Trophoblast cell (in vitro differentiated cells and primary cell): Measurements from ENCODE around the gene IMMP2L.
A peak's percentile ranks its signal among the peaks of the same experiment; 100 is the strongest.

ENCODE experiments used
- DNase-seq, 2 donors: peaks; one replicate each; pipeline ENCODE4 v3.0.0-alpha.2; 2016
- H2AFZ ChIP-seq: 2 replicates; pipeline ENCODE4 v1.6.1; 2013; ENCODE audit warnings: low read length, moderate library complexity, mild to moderate bottlenecking; ENCODE audit not compliant: insufficient read depth, poor library complexity
- H2AK5ac ChIP-seq: 2 replicates; pipeline ENCODE4 v1.6.1; 2013; ENCODE audit warnings: mild to moderate bottlenecking, low read length
- H2BK120ac ChIP-seq: 2 replicates; pipeline ENCODE4 v1.6.1; 2013; ENCODE audit warnings: low read length, mild to moderate bottlenecking, moderate library complexity; ENCODE audit not compliant: insufficient read depth, poor library complexity
- H2BK12ac ChIP-seq: 2 replicates; pipeline ENCODE4 v1.6.1; 2013; ENCODE audit warnings: mild to moderate bottlenecking, low read length, moderate library complexity
- H2BK5ac ChIP-seq: 2 replicates; pipeline ENCODE4 v1.6.1; 2013; ENCODE audit warnings: low read length, low read depth, moderate library complexity, mild to moderate bottlenecking; ENCODE audit not compliant: poor library complexity
- H3K14ac ChIP-seq: 2 replicates; pipeline ENCODE4 v1.6.1; 2013; ENCODE audit warnings: mild to moderate bottlenecking, low read length
- H3K18ac ChIP-seq: 2 replicates; pipeline ENCODE4 v1.6.1; 2013; ENCODE audit warnings: mild to moderate bottlenecking, low read length
- H3K23ac ChIP-seq: 2 replicates; pipeline ENCODE4 v1.6.1; 2013; ENCODE audit warnings: low read length
- H3K27ac ChIP-seq: 2 replicates; pipeline ENCODE4 v1.5.1; 2013; ENCODE audit warnings: low read depth, mild to moderate bottlenecking, inconsistent platforms, low read length, moderate library complexity
- H3K27me3 ChIP-seq: 2 replicates; pipeline ENCODE4 v1.6.1; 2013; ENCODE audit warnings: inconsistent platforms, mild to moderate bottlenecking, low read length, moderate library complexity; ENCODE audit not compliant: insufficient read depth
- H3K36me3 ChIP-seq, 2 experiments: 1 replicate in 1 of 2; 2 replicates in 1 of 2; pipeline ENCODE4 v1.6.1; 2013; ENCODE audit warnings: low read length in 2 of 2, mild to moderate bottlenecking in 2 of 2, moderate library complexity in 1 of 2; ENCODE audit not compliant: insufficient read depth in 2 of 2, control insufficient read depth in 1 of 2
- H3K4ac ChIP-seq: 2 replicates; pipeline ENCODE4 v1.6.1; 2013; ENCODE audit warnings: low read depth, mild to moderate bottlenecking, low read length, moderate library complexity
- H3K4me1 ChIP-seq, 2 experiments: 1 replicate in 1 of 2; 2 replicates in 1 of 2; pipeline ENCODE4 v1.6.1; 2013; ENCODE audit warnings: low read length in 2 of 2, mild to moderate bottlenecking in 2 of 2, moderate library complexity in 1 of 2; ENCODE audit not compliant: insufficient read depth in 2 of 2, control insufficient read depth in 1 of 2
- H3K4me2 ChIP-seq: 2 replicates; pipeline ENCODE4 v1.6.1; 2013; ENCODE audit warnings: inconsistent platforms, mild to moderate bottlenecking, low read length, moderate library complexity
- H3K4me3 ChIP-seq: 2 replicates; pipeline ENCODE4 v1.5.1; 2013; ENCODE audit warnings: mild to moderate bottlenecking, low read depth, low read length, inconsistent platforms
- H3K79me1 ChIP-seq: one replicate; pipeline ENCODE4 v1.6.1; 2013; ENCODE audit warnings: low read length
- H3K79me2 ChIP-seq: 2 replicates; pipeline ENCODE4 v1.6.1; 2013; ENCODE audit warnings: low read length, mild to moderate bottlenecking; ENCODE audit not compliant: control insufficient read depth, insufficient read depth, poor library complexity
- H3K9ac ChIP-seq: 2 replicates; pipeline ENCODE4 v1.6.1; 2013; ENCODE audit warnings: mild to moderate bottlenecking, low read length
- H3K9me3 ChIP-seq: 2 replicates; pipeline ENCODE4 v1.6.1; 2013; ENCODE audit warnings: low read depth, mild to moderate bottlenecking, control low read depth, inconsistent platforms, low read length; ENCODE audit not compliant: insufficient read depth
- H4K12ac ChIP-seq: 2 replicates; pipeline ENCODE4 v1.6.1; 2013; ENCODE audit warnings: low read depth, mild to moderate bottlenecking, low read length, moderate library complexity
- H4K8ac ChIP-seq: 2 replicates; pipeline ENCODE4 v1.6.1; 2013; ENCODE audit warnings: low read depth, mild to moderate bottlenecking, low read length, moderate library complexity
- H4K91ac ChIP-seq: one replicate; pipeline ENCODE4 v1.6.1; 2013; ENCODE audit warnings: low read depth, mild to moderate bottlenecking, low read length, moderate library complexity
- WGBS: extraction: QIAGEN DNeasy Blood & Tissue Kit; methylation state at CpG from one replicate; pipeline ENCODE4 v1.1.7; 2013; ENCODE audit warnings: missing lambda C conversion rate; ENCODE audit not compliant: insufficient read length, insufficient coverage; ENCODE audit errors: extremely low coverage; 5-methylcytosine and 5-hydroxymethylcytosine counted together

IMMP2L gene

GRCh38 chr7:110676785-110677184 lies 885.5 kb downstream of the IMMP2L start:
- no peak overlapping the region for H3K27ac ChIP-seq
- peaks cover 0 to 2% of the 10 kb centered on the region in 2 experiments for H3K36me3 ChIP-seq
- H3K79me2 ChIP-seq = no peaks in the 10 kb centered on the region
- H3K79me1 ChIP-seq = no peaks in the 10 kb centered on the region
- H3K4me1 ChIP-seq = no peaks in the 10 kb centered on the region
- no peak overlapping the region for H3K18ac ChIP-seq
- no peak overlapping the region for H2BK120ac ChIP-seq
- H2AK5ac ChIP-seq = no peak overlapping the region
- no peak overlapping the region for H3K4ac ChIP-seq
- H3K4me3 ChIP-seq = no peak overlapping the region
- H3K27me3 ChIP-seq = no peaks in the 10 kb centered on the region
- no peak overlapping the region for H3K9ac ChIP-seq
- H2BK12ac ChIP-seq = no peak overlapping the region
- no peak overlapping the region for H4K8ac ChIP-seq
- H3K4me2 ChIP-seq = no peak overlapping the region
- no peak overlapping the region for H4K12ac ChIP-seq
- H3K23ac ChIP-seq = no peak overlapping the region
- no CpG with 5 or more reads among the region's 2 CpGs for WGBS
- no peak overlapping the region for H4K91ac ChIP-seq
- peaks cover 7% of the 10 kb centered on the region for H3K9me3 ChIP-seq
- H2BK5ac ChIP-seq = no peak overlapping the region
- H3K14ac ChIP-seq = no peak overlapping the region
- no peak overlapping the region for H2AFZ ChIP-seq
- peak; percentile 28 to 76 for DNase-seq

GRCh38 chr7:110675383-110676103 lies 886.7 kb downstream of the IMMP2L start:
- Histone ChIP-seq H2BK12ac (no peak overlapping the region), H3K79me2 (no peaks in the 10 kb centered on the region), H4K12ac (no peak overlapping the region), H3K23ac (no peak overlapping the region), H4K91ac (no peak overlapping the region), H3K4me2 (no peak overlapping the region), H2AK5ac (no peak overlapping the region), H3K9ac (no peak overlapping the region), H3K4me1 (no peaks in the 10 kb centered on the region), H3K14ac (no peak overlapping the region), H3K4ac (no peak overlapping the region), H3K9me3 (peaks cover 7% of the 10 kb centered on the region), H3K27ac (no peak overlapping the region), H2BK120ac (no peak overlapping the region), H2BK5ac (no peak overlapping the region), H3K36me3 (peaks cover 0 to 2% of the 10 kb centered on the region in 2 experiments), H3K18ac (no peak overlapping the region), H3K79me1 (no peaks in the 10 kb centered on the region), H2AFZ (no peak overlapping the region), H3K4me3 (no peak overlapping the region), H3K27me3 (no peaks in the 10 kb centered on the region), H4K8ac (no peak overlapping the region)
- DNase-seq = no peak
- WGBS = no CpG with 5 or more reads among the region's 4 CpGs

GRCh38 chr7:110673148-110673547 lies 889.1 kb downstream of the IMMP2L start:
- Histone ChIP-seq H3K4ac (no peak overlapping the region), H3K23ac (no peak overlapping the region), H4K91ac (no peak overlapping the region), H3K36me3 (peaks cover 0 to 2% of the 10 kb centered on the region in 2 experiments), H2BK12ac (no peak overlapping the region), H3K4me3 (no peak overlapping the region), H4K8ac (no peak overlapping the region), H3K4me1 (no peaks in the 10 kb centered on the region), H2AK5ac (no peak overlapping the region), H3K14ac (no peak overlapping the region), H2BK120ac (no peak overlapping the region), H2AFZ (no peak overlapping the region), H3K27ac (no peak overlapping the region), H3K27me3 (no peaks in the 10 kb centered on the region), H3K79me1 (no peaks in the 10 kb centered on the region), H3K18ac (no peak overlapping the region), H4K12ac (no peak overlapping the region), H3K9ac (no peak overlapping the region), H2BK5ac (no peak overlapping the region), H3K79me2 (no peaks in the 10 kb centered on the region), H3K4me2 (no peak overlapping the region), H3K9me3 (peaks cover 7% of the 10 kb centered on the region)
- no peak for DNase-seq
- no CpG with 5 or more reads among the region's 1 CpG for WGBS

GRCh38 chr7:110669410-110669809 lies 892.9 kb downstream of the IMMP2L start:
- no peak overlapping the region for H3K4me2 ChIP-seq
- H3K9me3 ChIP-seq = peaks cover 7% of the 10 kb centered on the region
- no peak overlapping the region for H4K91ac ChIP-seq
- H3K27ac ChIP-seq = no peak overlapping the region
- H3K4ac ChIP-seq = no peak overlapping the region
- no peak overlapping the region for H3K4me3 ChIP-seq
- no peak overlapping the region for H4K12ac ChIP-seq
- no peak overlapping the region for H3K18ac ChIP-seq
- no peak overlapping the region for H3K14ac ChIP-seq
- H3K79me1 ChIP-seq = no peaks in the 10 kb centered on the region
- peaks cover 0 to 2% of the 10 kb centered on the region in 2 experiments for H3K36me3 ChIP-seq
- H2AK5ac ChIP-seq = no peak overlapping the region
- no peak overlapping the region for H2AFZ ChIP-seq
- no peak overlapping the region for H4K8ac ChIP-seq
- no peak overlapping the region for H3K23ac ChIP-seq
- H3K79me2 ChIP-seq = no peaks in the 10 kb centered on the region
- no CpG with 5 or more reads among the region's 5 CpGs for WGBS
- H2BK5ac ChIP-seq = no peak overlapping the region
- DNase-seq = no peak
- H3K27me3 ChIP-seq = no peaks in the 10 kb centered on the region
- H3K4me1 ChIP-seq = no peaks in the 10 kb centered on the region
- no peak overlapping the region for H2BK120ac ChIP-seq
- H3K9ac ChIP-seq = no peak overlapping the region
- no peak overlapping the region for H2BK12ac ChIP-seq
